Astrocyte of the cerebellum (primary cell): ENCODE results near the gene EXOSC7.

Experiments used
- DNase-seq: peaks from one replicate; pipeline ENCODE4 v3.0.0-alpha.2; 2011; ENCODE audit warnings: low read depth
- H3K4me3 ChIP-seq: 2 replicates; pipeline ENCODE4 v1.5.1; 2011; ENCODE audit warnings: mild to moderate bottlenecking, low read depth, low read length, moderate library complexity
- in situ Hi-C: cut with HindIII; loops from 2 replicates; pipeline ENCODE4 v1.10.0; 2017; ENCODE audit warnings: low sequenced_read_pairs
- TF ChIP-seq, protein P1 (sequence below): IDR thresholded peaks from 2 replicates; pipeline ENCODE4 v1.5.1; 2012; ENCODE audit warnings: low read length, low read depth, moderate library complexity, mild to moderate bottlenecking; ENCODE audit errors: missing control alignments

EXOSC7 gene

DNA sequence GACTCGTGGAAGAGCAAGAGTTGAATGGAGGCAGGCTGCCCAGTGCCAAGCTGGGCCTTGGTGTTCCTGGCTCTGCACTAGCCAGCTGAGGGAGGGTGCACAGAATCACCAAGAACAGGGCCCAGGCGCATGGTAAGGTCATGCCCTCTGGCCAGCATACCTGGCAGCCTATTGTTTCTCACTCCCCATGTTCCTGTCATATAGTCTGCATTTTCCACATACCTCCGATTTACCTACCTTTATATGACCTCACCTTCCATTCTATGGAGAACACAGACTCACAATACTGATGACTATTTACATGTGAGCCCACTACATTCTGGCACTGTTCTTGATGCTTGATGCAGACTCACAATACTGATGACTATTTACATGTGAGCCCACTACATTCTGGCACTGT, 55.5 kb downstream of the EXOSC7 start:
- in situ Hi-C loops: loop anchor here (25.0 kb wide), 2 partner anchors 181 to 631 kb away; no protein-coding TSS in a partner anchor
- no peak overlapping the region for H3K4me3 ChIP-seq
- TF ChIP-seq, protein P1, sequence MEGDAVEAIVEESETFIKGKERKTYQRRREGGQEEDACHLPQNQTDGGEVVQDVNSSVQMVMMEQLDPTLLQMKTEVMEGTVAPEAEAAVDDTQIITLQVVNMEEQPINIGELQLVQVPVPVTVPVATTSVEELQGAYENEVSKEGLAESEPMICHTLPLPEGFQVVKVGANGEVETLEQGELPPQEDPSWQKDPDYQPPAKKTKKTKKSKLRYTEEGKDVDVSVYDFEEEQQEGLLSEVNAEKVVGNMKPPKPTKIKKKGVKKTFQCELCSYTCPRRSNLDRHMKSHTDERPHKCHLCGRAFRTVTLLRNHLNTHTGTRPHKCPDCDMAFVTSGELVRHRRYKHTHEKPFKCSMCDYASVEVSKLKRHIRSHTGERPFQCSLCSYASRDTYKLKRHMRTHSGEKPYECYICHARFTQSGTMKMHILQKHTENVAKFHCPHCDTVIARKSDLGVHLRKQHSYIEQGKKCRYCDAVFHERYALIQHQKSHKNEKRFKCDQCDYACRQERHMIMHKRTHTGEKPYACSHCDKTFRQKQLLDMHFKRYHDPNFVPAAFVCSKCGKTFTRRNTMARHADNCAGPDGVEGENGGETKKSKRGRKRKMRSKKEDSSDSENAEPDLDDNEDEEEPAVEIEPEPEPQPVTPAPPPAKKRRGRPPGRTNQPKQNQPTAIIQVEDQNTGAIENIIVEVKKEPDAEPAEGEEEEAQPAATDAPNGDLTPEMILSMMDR: no peak
- no peak for DNase-seq

DNA sequence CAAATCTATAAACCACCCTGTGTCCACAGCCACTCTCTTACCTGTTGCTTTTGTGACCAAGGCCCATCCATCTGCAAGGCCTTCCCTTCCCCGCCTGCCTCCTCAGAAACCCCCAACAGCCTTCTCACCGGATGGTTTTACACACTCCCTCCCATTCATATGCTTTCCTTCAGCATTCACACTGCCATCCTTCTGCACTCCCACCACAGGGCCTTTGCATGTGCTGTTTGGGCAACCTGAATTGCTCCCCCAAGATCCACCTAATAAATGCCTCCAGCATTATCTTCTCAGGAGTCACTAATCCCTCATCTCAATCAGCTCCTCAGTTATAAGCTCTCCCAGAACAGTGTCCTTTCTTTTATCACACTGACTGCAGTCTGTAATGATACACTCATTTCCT, 56.1 kb downstream of the EXOSC7 start:
- no peak for DNase-seq
- in situ Hi-C loops: loop anchor here (25.0 kb wide), 2 partner anchors 180 to 630 kb away; no protein-coding TSS in a partner anchor
- TF ChIP-seq, protein P1: no peak
- H3K4me3 ChIP-seq: no peak overlapping the region

DNA sequence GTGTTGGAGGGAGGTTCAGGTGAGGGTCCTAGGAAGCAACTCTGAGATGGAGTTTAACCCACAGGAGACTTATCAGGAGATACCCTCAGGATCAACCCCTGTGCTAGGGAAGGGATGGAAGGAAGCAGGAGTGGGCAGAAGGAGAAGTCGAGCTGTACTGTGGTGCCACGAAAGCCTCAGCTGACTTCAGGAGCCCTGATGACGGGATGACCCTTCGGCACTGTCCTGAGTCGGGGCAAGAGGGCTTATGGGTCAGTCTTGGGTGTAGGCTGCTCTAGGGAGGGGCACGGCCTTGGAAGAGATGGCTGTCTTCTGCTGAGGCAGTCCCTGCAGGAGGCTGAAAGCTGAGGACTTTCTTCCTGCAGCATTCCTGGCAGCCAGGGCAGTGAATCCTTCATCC, 57.7 kb downstream of the EXOSC7 start:
- no peak overlapping the region for H3K4me3 ChIP-seq
- in situ Hi-C loops: loop anchor here (25.0 kb wide), 2 partner anchors 179 to 629 kb away; no protein-coding TSS in a partner anchor
- TF ChIP-seq, protein P1: no peak
- no peak for DNase-seq

DNA sequence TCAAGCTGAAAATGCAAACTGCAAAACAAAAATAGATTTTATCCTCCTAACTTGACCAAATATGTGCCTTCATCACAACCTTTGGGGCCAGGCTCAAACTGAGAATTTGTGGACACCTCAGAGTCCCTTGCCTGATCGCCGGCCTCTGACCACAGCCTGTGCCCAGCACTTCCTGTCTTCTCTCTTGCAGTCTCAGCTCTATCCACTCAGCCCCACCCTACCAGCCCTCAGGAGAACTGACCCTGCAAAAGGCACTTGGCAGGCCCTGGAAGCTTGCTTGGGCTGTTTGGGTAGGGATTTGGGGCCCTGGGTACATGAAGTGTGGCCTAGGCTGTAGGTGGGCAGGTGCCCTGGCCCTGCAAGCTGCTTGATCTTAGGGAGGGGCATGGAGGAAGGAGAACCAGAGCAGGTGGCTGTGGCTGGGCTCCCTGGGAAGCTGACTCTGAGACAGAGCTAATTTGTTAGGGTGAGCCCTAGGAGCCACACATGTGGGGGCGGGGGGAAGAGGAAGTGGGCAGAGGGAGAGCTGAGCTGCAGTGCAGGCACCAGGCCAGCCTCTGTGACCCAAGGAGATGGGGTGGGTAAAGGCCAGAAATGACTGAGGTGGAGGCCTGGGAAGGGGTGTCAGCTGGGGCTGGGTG, 58.7 kb downstream of the EXOSC7 start:
- in situ Hi-C loops: loop anchor here (25.0 kb wide), 2 partner anchors 178 to 628 kb away; no protein-coding TSS in a partner anchor

DNA sequence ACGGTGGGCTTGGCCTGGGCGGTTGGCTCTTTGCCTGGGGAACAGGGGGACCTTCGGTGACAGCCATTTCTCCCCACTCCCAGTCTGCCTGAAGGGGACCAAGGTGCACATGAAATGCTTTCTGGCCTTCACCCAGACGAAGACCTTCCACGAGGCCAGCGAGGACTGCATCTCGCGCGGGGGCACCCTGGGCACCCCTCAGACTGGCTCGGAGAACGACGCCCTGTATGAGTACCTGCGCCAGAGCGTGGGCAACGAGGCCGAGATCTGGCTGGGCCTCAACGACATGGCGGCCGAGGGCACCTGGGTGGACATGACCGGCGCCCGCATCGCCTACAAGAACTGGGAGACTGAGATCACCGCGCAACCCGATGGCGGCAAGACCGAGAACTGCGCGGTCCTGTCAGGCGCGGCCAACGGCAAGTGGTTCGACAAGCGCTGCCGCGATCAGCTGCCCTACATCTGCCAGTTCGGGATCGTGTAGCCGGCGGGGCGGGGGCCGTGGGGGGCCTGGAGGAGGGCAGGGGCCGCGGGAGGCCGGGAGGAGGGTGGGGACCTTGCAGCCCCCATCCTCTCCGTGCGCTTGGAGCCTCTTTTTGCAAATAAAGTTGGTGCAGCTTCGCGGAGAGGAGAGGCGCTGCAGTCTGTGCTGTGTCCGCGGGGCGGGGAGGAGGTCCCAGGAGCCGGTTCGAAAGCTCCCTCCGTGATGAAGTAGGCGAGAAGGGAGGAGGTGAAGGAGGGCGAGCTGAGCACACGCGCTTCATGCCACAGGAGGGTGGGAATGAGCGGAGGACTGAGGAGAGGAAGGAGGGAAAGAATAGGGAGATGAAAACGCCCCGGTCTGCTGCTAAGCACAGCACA, 59.6 kb downstream of the EXOSC7 start:
- in situ Hi-C loops: loop anchor here (25.0 kb wide), 2 partner anchors 177 to 627 kb away; no protein-coding TSS in a partner anchor
- H3K4me3 ChIP-seq: peak overlapping the region; percentile 30
- DNase-seq: no peak

More for the DNA sequence above, 58.7 kb downstream of the EXOSC7 start:
- TF ChIP-seq, protein P1: no peak
- DNase-seq: no peak
- no peak overlapping the region for H3K4me3 ChIP-seq

More for the DNA sequence above, 59.6 kb downstream of the EXOSC7 start:
- TF ChIP-seq, protein P1: peak; percentile 8
